Fibroblast of lung (primary cell): ENCODE results near the gene SPATA46.

Source experiments
- EZH2 ChIP-seq: IDR thresholded peaks from 2 replicates; pipeline ENCODE4 v1.5.1; 2012; ENCODE audit warnings: low read length, control low read depth, mild to moderate bottlenecking; ENCODE audit errors: missing control alignments
- TF ChIP-seq, protein P1 (sequence below), 2 donors: IDR thresholded peaks in 1 of 2; conservative IDR thresholded peaks in 1 of 2; 1 replicate in 1 of 2; 2 replicates in 1 of 2; pipeline ENCODE4 v1.5.1; 2011 to 2012; ENCODE audit warnings: low read length in 2 of 2, control low read depth in 1 of 2, inconsistent platforms in 1 of 2, low read depth in 1 of 2, mild to moderate bottlenecking in 1 of 2

DNA sequence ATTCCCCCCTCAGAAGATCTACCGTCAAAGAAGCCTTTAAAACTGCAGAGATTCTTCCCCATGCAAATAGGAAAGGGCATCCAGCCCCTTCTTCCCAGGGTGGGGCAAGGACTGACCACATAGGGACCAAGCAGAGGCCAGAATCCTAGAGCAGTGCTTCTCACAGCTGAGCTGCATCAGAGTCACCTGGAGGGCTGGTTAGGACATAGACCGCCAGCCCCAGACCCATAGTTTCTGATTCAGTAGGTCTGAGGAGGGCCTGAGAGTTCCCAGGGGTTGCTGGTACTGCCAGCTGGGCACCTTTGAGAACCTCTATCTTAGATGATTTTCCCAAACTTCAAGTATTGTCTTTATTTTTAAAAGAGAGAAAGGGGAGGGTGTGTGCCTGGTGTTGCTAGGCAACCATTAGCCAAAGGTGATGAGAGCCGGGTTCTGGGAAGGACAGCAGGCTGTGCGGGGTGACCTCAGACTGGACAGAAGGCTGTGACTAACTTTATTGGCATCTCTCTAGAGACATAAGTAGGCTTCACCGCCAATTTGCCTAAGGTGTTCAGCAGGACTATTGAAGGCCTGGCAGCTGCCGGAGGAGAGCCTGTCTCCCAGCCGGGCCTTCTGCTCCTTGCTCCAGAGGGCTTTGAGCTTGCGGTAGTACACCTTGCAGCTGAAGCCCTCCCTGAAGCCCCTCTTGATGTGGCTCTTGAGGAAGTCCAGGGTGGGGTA lies 3.0 kb downstream of the SPATA46 start:
- TF ChIP-seq, protein P1, sequence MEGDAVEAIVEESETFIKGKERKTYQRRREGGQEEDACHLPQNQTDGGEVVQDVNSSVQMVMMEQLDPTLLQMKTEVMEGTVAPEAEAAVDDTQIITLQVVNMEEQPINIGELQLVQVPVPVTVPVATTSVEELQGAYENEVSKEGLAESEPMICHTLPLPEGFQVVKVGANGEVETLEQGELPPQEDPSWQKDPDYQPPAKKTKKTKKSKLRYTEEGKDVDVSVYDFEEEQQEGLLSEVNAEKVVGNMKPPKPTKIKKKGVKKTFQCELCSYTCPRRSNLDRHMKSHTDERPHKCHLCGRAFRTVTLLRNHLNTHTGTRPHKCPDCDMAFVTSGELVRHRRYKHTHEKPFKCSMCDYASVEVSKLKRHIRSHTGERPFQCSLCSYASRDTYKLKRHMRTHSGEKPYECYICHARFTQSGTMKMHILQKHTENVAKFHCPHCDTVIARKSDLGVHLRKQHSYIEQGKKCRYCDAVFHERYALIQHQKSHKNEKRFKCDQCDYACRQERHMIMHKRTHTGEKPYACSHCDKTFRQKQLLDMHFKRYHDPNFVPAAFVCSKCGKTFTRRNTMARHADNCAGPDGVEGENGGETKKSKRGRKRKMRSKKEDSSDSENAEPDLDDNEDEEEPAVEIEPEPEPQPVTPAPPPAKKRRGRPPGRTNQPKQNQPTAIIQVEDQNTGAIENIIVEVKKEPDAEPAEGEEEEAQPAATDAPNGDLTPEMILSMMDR (conservative IDR thresholded peaks at IDR 0.05 in 1 of 2, IDR thresholded peaks at IDR 0.05 in 1 of 2; ENCODE audit: low read depth in 1 of 2, low read length in 2 of 2): no peak
- no peak for TF ChIP-seq EZH2
